Lower leg skin (tissue), 3 donors: ENCODE measurements around the gene ITPRIPL1.

Source experiments
- POLR2A ChIP-seq, 2 donors: fragments of 450-650 bp; IDR thresholded peaks; one replicate each; pipeline ENCODE4 v1.6.1; 2016 to 2017; ENCODE audit warnings: antibody characterized with exemption in 2 of 2, mild to moderate bottlenecking in 1 of 2, moderate library complexity in 1 of 2
- TF ChIP-seq, protein P1 (sequence below), 3 donors: fragments of 450-650 bp; IDR thresholded peaks; one replicate each; pipeline ENCODE4 v1.5.1; 2016; ENCODE audit warnings: antibody characterized with exemption in 3 of 3, mild to moderate bottlenecking in 3 of 3, moderate library complexity in 2 of 3

GRCh38 chr2:96330407-96330806 lies 5.3 kb downstream of the ITPRIPL1 start:
- TF ChIP-seq, protein P1, sequence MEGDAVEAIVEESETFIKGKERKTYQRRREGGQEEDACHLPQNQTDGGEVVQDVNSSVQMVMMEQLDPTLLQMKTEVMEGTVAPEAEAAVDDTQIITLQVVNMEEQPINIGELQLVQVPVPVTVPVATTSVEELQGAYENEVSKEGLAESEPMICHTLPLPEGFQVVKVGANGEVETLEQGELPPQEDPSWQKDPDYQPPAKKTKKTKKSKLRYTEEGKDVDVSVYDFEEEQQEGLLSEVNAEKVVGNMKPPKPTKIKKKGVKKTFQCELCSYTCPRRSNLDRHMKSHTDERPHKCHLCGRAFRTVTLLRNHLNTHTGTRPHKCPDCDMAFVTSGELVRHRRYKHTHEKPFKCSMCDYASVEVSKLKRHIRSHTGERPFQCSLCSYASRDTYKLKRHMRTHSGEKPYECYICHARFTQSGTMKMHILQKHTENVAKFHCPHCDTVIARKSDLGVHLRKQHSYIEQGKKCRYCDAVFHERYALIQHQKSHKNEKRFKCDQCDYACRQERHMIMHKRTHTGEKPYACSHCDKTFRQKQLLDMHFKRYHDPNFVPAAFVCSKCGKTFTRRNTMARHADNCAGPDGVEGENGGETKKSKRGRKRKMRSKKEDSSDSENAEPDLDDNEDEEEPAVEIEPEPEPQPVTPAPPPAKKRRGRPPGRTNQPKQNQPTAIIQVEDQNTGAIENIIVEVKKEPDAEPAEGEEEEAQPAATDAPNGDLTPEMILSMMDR (IDR thresholded peaks at IDR 0.05): no peak
- TF ChIP-seq POLR2A (IDR thresholded peaks at IDR 0.05): no peak
